Fibroblast of mammary gland (primary cell): ENCODE data around the gene PDZD4.

ENCODE experiments used
- DNase-seq: peaks from one replicate; pipeline ENCODE4 v3.0.0-alpha.2; 2010; ENCODE audit warnings: low read depth
- H3K4me3 ChIP-seq: 2 replicates; pipeline ENCODE4 v1.5.1; 2011; ENCODE audit warnings: low read depth, mild to moderate bottlenecking, low read length, moderate library complexity; ENCODE audit not compliant: control insufficient read depth
- CTCF ChIP-seq: conservative IDR thresholded peaks from 2 replicates; pipeline ENCODE4 v1.5.1; 2011; ENCODE audit warnings: low read depth, low read length, inconsistent platforms; ENCODE audit not compliant: control insufficient read depth, insufficient read depth

Gene PDZD4

GRCh38 chrX:153870791-153871360 is 40.5 kb upstream of the PDZD4 start:
- TF ChIP-seq CTCF: no peak
- no peak overlapping the region for H3K4me3 ChIP-seq
- no peak for DNase-seq

DNA sequence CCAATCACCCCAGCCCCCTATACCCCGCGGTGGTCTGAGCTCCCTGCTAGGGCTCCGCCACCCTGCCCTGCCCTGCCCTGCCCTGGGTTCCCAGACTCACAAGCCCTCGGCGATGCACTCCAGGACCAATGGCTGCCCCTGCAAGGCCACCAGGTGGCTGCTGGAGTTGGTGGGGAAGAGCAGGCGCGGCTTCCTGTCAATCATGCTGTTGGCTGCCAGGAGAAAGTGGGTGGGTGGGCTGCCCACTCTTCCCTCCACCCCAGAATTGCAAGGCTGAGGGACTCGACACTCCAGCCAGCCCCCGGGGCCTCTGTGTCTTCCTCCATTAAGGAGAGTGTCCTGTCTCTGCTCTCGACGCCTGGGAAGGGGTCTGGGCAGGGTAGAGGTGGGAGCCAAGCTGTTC is 39.9 kb upstream of the PDZD4 start:
- no peak for TF ChIP-seq CTCF
- H3K4me3 ChIP-seq: no peak overlapping the region
- no peak for DNase-seq

- no peak overlapping the region for H3K4me3 ChIP-seq
- DNase-seq: no peak
- no peak for TF ChIP-seq CTCF
These were observed 39.3 kb upstream of the PDZD4 start for GRCh38 chrX:153869473-153870287.

DNA sequence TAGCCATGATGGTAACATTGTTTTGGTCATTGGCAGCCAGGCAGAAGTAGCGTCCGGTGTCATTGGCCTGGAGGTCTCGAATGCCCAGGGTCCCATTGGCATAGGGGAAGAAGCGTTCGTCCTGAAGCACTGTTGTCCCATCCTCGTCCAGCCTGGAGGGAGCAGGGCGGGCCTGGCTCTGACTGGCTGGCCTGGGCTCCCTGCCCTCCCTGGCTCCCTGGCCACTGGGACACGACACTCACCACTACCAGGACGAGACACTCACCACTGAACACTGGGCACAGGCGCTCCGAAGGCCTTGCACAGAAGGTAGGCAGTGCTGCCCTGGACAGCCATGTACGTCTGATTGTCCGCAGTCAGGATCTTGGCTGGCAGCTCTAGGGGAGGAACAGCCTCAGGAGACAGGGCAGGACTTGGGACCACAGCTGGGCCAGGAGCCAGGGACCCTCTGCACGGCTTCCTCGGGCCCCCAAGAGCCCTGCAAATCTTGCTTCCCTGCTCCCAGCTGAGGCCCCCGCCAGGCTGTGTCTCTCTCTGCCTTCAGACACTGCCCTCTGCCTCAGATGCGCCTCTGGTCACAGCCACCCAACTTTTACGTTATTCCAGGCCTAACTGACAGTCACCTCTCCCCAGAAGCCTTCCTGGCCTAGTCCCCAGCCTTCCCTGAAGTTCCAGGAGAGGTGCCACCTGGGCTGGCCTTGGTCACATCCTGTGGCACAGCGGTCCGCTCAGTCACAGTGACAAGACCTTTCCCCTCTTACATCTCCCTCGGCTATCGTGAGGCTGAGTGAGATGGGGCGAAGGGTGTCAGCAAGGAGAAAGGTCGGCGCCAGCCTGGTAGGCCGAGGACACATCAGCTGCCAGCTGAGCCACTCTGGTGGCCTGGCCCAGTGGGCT is 38.5 kb upstream of the PDZD4 start:
- no peak for DNase-seq

DNA sequence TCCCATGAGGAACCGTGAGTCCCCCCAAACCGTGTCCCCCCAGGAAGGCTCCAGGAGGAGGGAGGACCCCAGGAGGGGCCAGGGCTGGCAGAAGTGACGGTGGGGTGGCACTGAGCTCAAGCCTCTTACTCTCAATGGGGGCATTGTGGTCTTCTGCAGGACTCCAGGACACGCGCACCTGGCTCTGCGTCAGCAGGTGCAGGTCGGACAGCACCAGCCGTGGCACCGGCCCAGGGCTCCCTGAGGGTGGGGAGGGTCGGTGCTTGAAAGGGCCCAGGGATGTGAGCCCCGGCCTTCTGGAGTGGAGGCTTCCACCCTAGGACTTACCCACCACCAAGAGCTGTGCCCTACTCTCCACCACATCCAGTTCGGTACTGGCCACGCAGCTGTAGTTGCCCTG is 37.3 kb upstream of the PDZD4 start:
- H3K4me3 ChIP-seq: no peak overlapping the region
- no peak for TF ChIP-seq CTCF
- DNase-seq: no peak

More for the DNA sequence above, 38.5 kb upstream of the PDZD4 start:
- H3K4me3 ChIP-seq: no peak overlapping the region
- TF ChIP-seq CTCF: no peak

DNA sequence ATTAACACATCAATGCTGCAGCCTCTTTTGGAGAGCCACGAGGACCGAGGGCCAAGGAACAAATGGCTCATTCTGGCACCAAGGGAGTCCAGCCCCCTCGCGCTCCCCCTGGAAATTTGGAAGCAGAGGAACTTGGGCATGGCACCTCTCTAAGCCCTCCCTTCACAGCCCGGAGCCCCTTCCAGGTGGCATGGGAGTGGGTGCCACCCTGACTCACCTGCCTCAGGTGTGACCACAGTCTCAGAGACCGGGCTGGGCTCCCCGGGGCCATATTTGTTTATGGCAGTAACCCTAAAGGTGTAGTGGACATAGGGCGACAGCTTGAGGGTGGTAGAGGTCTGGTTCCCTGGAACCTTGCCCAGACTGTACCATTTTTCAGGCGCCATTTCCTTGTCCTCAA is 36.8 kb upstream of the PDZD4 start:
- DNase-seq: no peak
- no peak overlapping the region for H3K4me3 ChIP-seq
- no peak for TF ChIP-seq CTCF
